Mammary epithelial cell (primary cell): ENCODE results near the gene PON2.

Experiments
- CTCF ChIP-seq, 2 donors: IDR thresholded peaks in 1 of 2; conservative IDR thresholded peaks in 1 of 2; 2 replicates each; pipeline ENCODE4 v1.5.1; 2011 to 2012; ENCODE audit warnings: inconsistent platforms in 2 of 2, low read length in 2 of 2, mild to moderate bottlenecking in 2 of 2, control low read depth in 1 of 2, low read depth in 1 of 2; ENCODE audit not compliant: insufficient read depth in 1 of 2; ENCODE audit errors: extremely low read depth in 1 of 2
- EZH2 ChIP-seq: IDR thresholded peaks from 2 replicates; pipeline ENCODE4 v1.6.1; 2012; ENCODE audit warnings: low read length, inconsistent platforms, borderline replicate concordance

GRCh38 chr7:95411036-95411435 is 23.8 kb downstream of the PON2 start:
- TF ChIP-seq EZH2 (no peak), CTCF (conservative IDR thresholded peaks at IDR 0.05 in 1 of 2, IDR thresholded peaks at IDR 0.05 in 1 of 2; ENCODE audit: extremely low read depth in 1 of 2, insufficient read depth in 1 of 2, low read depth in 1 of 2, low read length in 2 of 2) (no peak)
